ENCODE measurements around the gene CES3. TPM values are rescaled to one million over a fixed set of nuclear protein-coding genes. Genes with fewer than 3 reads are reported as not detected.
A peak's percentile ranks its signal among the peaks of the same experiment; 100 is the strongest.

Gene CES3
- total RNA-seq, 6 experiments from 2014 or later: 0.06 to 0.39 (median 0.14) TPM; not detected in 1

GRCh38 chr16:67021321-67021720, 60.3 kb downstream of the CES3 start:
- peaks cover 24% of the 10 kb centered on the region for H3K4me1 Mint-ChIP-seq (ENCODE audit: low read depth)
- H3K27me3 Mint-ChIP-seq (ENCODE audit: insufficient read depth): peaks cover 4% of the 10 kb centered on the region

DNA sequence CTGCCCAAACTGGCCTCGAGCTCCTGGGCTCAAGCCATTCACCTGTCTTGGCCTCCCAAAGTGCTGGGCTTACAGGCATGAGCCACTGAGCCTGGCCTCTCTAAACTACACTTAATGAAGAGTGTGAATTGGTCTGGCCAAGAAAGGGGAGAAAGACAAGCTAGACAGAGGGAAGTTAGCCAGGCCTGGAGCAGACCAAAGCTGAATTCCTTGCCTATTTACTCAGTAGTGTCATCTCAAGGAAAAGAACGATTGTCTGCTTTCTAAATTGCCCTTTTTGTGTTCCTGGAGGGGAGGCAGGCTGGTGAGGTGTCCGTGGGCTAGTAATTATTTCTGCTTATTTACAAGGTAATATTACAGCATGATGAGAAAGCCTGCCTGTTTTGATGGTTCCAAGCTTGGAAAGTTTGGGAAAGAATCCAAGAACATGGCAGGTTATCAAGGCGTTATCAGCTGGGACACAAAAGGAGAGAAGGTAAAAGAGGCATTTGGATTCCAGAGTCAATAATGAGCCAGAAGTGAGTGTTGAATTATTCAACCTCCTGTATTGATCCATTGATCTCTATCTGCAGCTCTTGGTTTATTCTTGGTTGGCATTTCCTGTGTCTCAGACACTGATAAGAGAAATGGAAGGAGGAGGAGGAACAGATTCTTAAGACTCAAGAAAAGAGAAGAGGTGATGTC, 61.6 kb downstream of the CES3 start:
- no peaks in the 10 kb centered on the region for H3K36me3 Mint-ChIP-seq (ENCODE audit: low read depth)
- TF ChIP-seq CTCF (IDR thresholded peaks at IDR 0.05): no peak
- peaks cover 2% of the 10 kb centered on the region; the same call in 1 of the 2 replicates for H3K27me3 Mint-ChIP-seq (ENCODE audit: insufficient read depth)
- no peaks in the 10 kb centered on the region for H3K9me3 Mint-ChIP-seq
- DNase-seq: peak; percentile 22
- H3K4me1 Mint-ChIP-seq (ENCODE audit: low read depth): peaks cover 24% of the 10 kb centered on the region
- no peak overlapping the region; the same call in 1 of the 2 replicates for H3K4me3 Mint-ChIP-seq
- peak overlapping the region; percentile 56 for H3K27ac Mint-ChIP-seq

More at GRCh38 chr16:67021321-67021720, 60.3 kb downstream of the CES3 start:
- Mint-ChIP-seq H3K27ac (no peak overlapping the region), H3K9me3 (no peaks in the 10 kb centered on the region), H3K4me3 (no peak overlapping the region), H3K36me3 (ENCODE audit: low read depth) (no peaks in the 10 kb centered on the region)
- no peak for DNase-seq
- TF ChIP-seq CTCF (IDR thresholded peaks at IDR 0.05): no peak

- DNase-seq: no peak
- no peak overlapping the region for H3K27ac Mint-ChIP-seq
- H3K36me3 Mint-ChIP-seq (ENCODE audit: low read depth): no peaks in the 10 kb centered on the region
- peaks cover 24% of the 10 kb centered on the region for H3K4me1 Mint-ChIP-seq (ENCODE audit: low read depth)
- no peaks in the 10 kb centered on the region for H3K9me3 Mint-ChIP-seq
- no peak overlapping the region for H3K4me3 Mint-ChIP-seq
- peaks cover 2% of the 10 kb centered on the region; the same call in 1 of the 2 replicates for H3K27me3 Mint-ChIP-seq (ENCODE audit: insufficient read depth)
- no peak for TF ChIP-seq CTCF (IDR thresholded peaks at IDR 0.05)
These were observed 62.6 kb downstream of the CES3 start for GRCh38 chr16:67023689-67024088.

Other genes with a start within 250 kb of the CES3 start
- 100 to 1,000 TPM in 3 of 6 experiments, 10 to 100 TPM in 3; 84.7 to 103 (median 99.7) TPM for gene DYNC1LI2, start 209.7 kb upstream of the CES3 start, total RNA-seq (2021; fragmentation: NEBNext Ultra II Directional; extraction: Animal tissue kit (Norgen Biotek cat#: 25700))
- not detected for gene TERB1, start 159.7 kb upstream of the CES3 start, total RNA-seq (2021; fragmentation: NEBNext Ultra II Directional; extraction: Animal tissue kit (Norgen Biotek cat#: 25700))
- 10 to 100 TPM; 47.3 to 57.5 (median 53.8) TPM for gene NAE1, start 130.3 kb upstream of the CES3 start, total RNA-seq (2021; fragmentation: NEBNext Ultra II Directional; extraction: Animal tissue kit (Norgen Biotek cat#: 25700))
- not detected for gene CA7, start 116.9 kb upstream of the CES3 start, total RNA-seq (2021; fragmentation: NEBNext Ultra II Directional; extraction: Animal tissue kit (Norgen Biotek cat#: 25700))
- 10 to 100 TPM; 12.8 to 17.7 (median 16.2) TPM for gene PDP2, start 80.8 kb upstream of the CES3 start, total RNA-seq (2021; fragmentation: NEBNext Ultra II Directional; extraction: Animal tissue kit (Norgen Biotek cat#: 25700))
- gene CDH16, start 42.4 kb upstream of the CES3 start, total RNA-seq (2021; fragmentation: NEBNext Ultra II Directional; extraction: Animal tissue kit (Norgen Biotek cat#: 25700)): under 1 TPM in 1 of 6 experiments, not detected in 5; 0.09 TPM
- 1 to 10 TPM in 4 of 6 experiments, under 1 TPM in 2; 0.52 to 2.0 (median 1.5) TPM for gene RRAD, start 35.7 kb upstream of the CES3 start, total RNA-seq (2021; fragmentation: NEBNext Ultra II Directional; extraction: Animal tissue kit (Norgen Biotek cat#: 25700))
- 100 to 1,000 TPM in 2 of 6 experiments, 10 to 100 TPM in 4; 90.9 to 108 (median 98.6) TPM for gene CIAO2B, start 26.9 kb upstream of the CES3 start, total RNA-seq (2021; fragmentation: NEBNext Ultra II Directional; extraction: Animal tissue kit (Norgen Biotek cat#: 25700))
- gene CES2, start 25.8 kb upstream of the CES3 start, total RNA-seq (2021; fragmentation: NEBNext Ultra II Directional; extraction: Animal tissue kit (Norgen Biotek cat#: 25700)): 10 to 100 TPM; 35.1 to 42.3 (median 40.2) TPM
- gene CES4A, start 27.3 kb downstream of the CES3 start, total RNA-seq (2021; fragmentation: NEBNext Ultra II Directional; extraction: Animal tissue kit (Norgen Biotek cat#: 25700)): 1 to 10 TPM; 1.7 to 3.5 (median 2.3) TPM
- 10 to 100 TPM; 55.2 to 84.4 (median 69.5) TPM for gene CBFB, start 67.9 kb downstream of the CES3 start, total RNA-seq (2021; fragmentation: NEBNext Ultra II Directional; extraction: Animal tissue kit (Norgen Biotek cat#: 25700))
- 10 to 100 TPM in 5 of 6 experiments, 1 to 10 TPM in 1; 10.0 to 13.8 (median 11.8) TPM for gene PHAF1, start 148.7 kb downstream of the CES3 start, total RNA-seq (2021; fragmentation: NEBNext Ultra II Directional; extraction: Animal tissue kit (Norgen Biotek cat#: 25700))
- gene B3GNT9, start 189.7 kb downstream of the CES3 start, total RNA-seq (2021; fragmentation: NEBNext Ultra II Directional; extraction: Animal tissue kit (Norgen Biotek cat#: 25700)): 10 to 100 TPM; 45.7 to 55.1 (median 50.1) TPM
- gene TRADD, start 198.6 kb downstream of the CES3 start, total RNA-seq (2021; fragmentation: NEBNext Ultra II Directional; extraction: Animal tissue kit (Norgen Biotek cat#: 25700)): 10 to 100 TPM; 12.8 to 16.8 (median 15.8) TPM
- 10 to 100 TPM in 1 of 6 experiments, 1 to 10 TPM in 5; 7.2 to 10.8 (median 7.8) TPM for gene FBXL8, start 198.7 kb downstream of the CES3 start, total RNA-seq (2021; fragmentation: NEBNext Ultra II Directional; extraction: Animal tissue kit (Norgen Biotek cat#: 25700))
- 1 to 10 TPM; 3.3 to 5.5 (median 4.6) TPM for gene HSF4, start 203.5 kb downstream of the CES3 start, total RNA-seq (2021; fragmentation: NEBNext Ultra II Directional; extraction: Animal tissue kit (Norgen Biotek cat#: 25700))
- 10 to 100 TPM; 16.1 to 20.1 (median 17.7) TPM for gene NOL3, start 209.3 kb downstream of the CES3 start, total RNA-seq (2021; fragmentation: NEBNext Ultra II Directional; extraction: Animal tissue kit (Norgen Biotek cat#: 25700))
- gene MATCAP1, start 222.7 kb downstream of the CES3 start, total RNA-seq (2021; fragmentation: NEBNext Ultra II Directional; extraction: Animal tissue kit (Norgen Biotek cat#: 25700)): 10 to 100 TPM in 5 of 6 experiments, 1 to 10 TPM in 1; 9.6 to 13.8 (median 11.6) TPM
- under 1 TPM in 1 of 6 experiments, not detected in 5; 0.18 TPM for gene EXOC3L1, start 228.9 kb downstream of the CES3 start, total RNA-seq (2021; fragmentation: NEBNext Ultra II Directional; extraction: Animal tissue kit (Norgen Biotek cat#: 25700))
- gene E2F4, start 230.9 kb downstream of the CES3 start, total RNA-seq (2021; fragmentation: NEBNext Ultra II Directional; extraction: Animal tissue kit (Norgen Biotek cat#: 25700)): 10 to 100 TPM; 52.9 to 64.7 (median 61.0) TPM
- gene ELMO3, start 237.9 kb downstream of the CES3 start, total RNA-seq (2021; fragmentation: NEBNext Ultra II Directional; extraction: Animal tissue kit (Norgen Biotek cat#: 25700)): 1 to 10 TPM in 3 of 6 experiments, under 1 TPM in 3; 0.79 to 1.3 (median 1.1) TPM

All from HFFc6 (cell line).